Gastroesophageal sphincter (tissue), 4 donors: ENCODE results near the gene INO80E. TPM values are rescaled to one million over a fixed set of nuclear protein-coding genes. Genes with fewer than 3 reads are reported as not detected.
A peak's percentile ranks its signal among the peaks of the same experiment; 100 is the strongest.

ENCODE experiments used
- ATAC-seq: fragments of 150-250 bp; one replicate; pipeline ENCODE4 v1.9.1; 2016; ENCODE audit warnings: mild to moderate bottlenecking, moderate library complexity
- H3K27ac ChIP-seq, 4 donors: fragments of 200-600 bp; sonication (generic) in 3 of 4; 1 replicate in 3 of 4; 2 replicates in 1 of 4; pipeline ENCODE4 v1.5.1; 2016 to 2019
- H3K27me3 ChIP-seq: fragments of 200-600 bp; sonication (generic); one replicate; pipeline ENCODE4 v1.5.1; 2019
- H3K36me3 ChIP-seq, 2 donors: fragments of 200-600 bp; sonication (generic); one replicate each; pipeline ENCODE4 v1.5.1; 2019; ENCODE audit warnings: control low read depth in 1 of 2
- H3K4me1 ChIP-seq, 3 donors: fragments of 200-600 bp; sonication (generic); 1 replicate in 2 of 3; 2 replicates in 1 of 3; pipeline ENCODE4 v1.5.1; 2016 to 2019; ENCODE audit warnings: control low read depth in 2 of 3
- H3K4me3 ChIP-seq, 2 donors: fragments of 200-600 bp; sonication (generic); one replicate each; pipeline ENCODE4 v1.5.1; 2019; ENCODE audit warnings: mild to moderate bottlenecking in 1 of 2, moderate library complexity in 1 of 2
- H3K9me3 ChIP-seq, 3 donors: fragments of 200-600 bp; sonication (generic); one replicate each; pipeline ENCODE4 v1.5.1; 2017 to 2019; ENCODE audit warnings: control low read depth in 2 of 3
- EP300 ChIP-seq: sonication (generic); formaldehyde crosslinking; IDR thresholded peaks from one replicate; pipeline ENCODE4 v1.6.1; 2017; ENCODE audit warnings: antibody characterized with exemption, mild to moderate bottlenecking
- POLR2A ChIP-seq, 2 donors: fragments of 450-650 bp; IDR thresholded peaks; one replicate each; pipeline ENCODE4 v1.6.1; 2017; ENCODE audit warnings: antibody characterized with exemption in 2 of 2, mild to moderate bottlenecking in 2 of 2, moderate library complexity in 1 of 2
- POLR2AphosphoS5 ChIP-seq: sonication (generic); formaldehyde crosslinking; IDR thresholded peaks from one replicate; pipeline ENCODE4 v1.6.1; 2017; ENCODE audit warnings: antibody characterized with exemption
- WGBS, 2 donors: methylation state at CpG; one replicate each; pipeline ENCODE4 v1.1.5; 2018; ENCODE audit warnings: low coverage in 1 of 2; 5-methylcytosine and 5-hydroxymethylcytosine counted together
- total RNA-seq, 4 donors: library from RNA; depleted of rRNA; stranded (reverse); fragments of >200 nt; gene quantifications; one replicate each; pipeline ENCODE4 v1.1.0, GENCODE V29; 2016
- TF ChIP-seq, protein P1 (sequence below), 4 experiments: fragments of 200-600 bp in 2 of 4; fragments of 450-650 bp in 2 of 4; sonication (generic) in 1 of 4; IDR thresholded peaks; one replicate each; pipeline ENCODE4 v1.5.1; 2017 to 2019; ENCODE audit warnings: antibody characterized with exemption in 4 of 4, mild to moderate bottlenecking in 2 of 4, moderate library complexity in 2 of 4

Gene INO80E
- total RNA-seq, 4 donors from 2014 or later, result 40.9 to 82.2 (median 74.4) TPM

DNA sequence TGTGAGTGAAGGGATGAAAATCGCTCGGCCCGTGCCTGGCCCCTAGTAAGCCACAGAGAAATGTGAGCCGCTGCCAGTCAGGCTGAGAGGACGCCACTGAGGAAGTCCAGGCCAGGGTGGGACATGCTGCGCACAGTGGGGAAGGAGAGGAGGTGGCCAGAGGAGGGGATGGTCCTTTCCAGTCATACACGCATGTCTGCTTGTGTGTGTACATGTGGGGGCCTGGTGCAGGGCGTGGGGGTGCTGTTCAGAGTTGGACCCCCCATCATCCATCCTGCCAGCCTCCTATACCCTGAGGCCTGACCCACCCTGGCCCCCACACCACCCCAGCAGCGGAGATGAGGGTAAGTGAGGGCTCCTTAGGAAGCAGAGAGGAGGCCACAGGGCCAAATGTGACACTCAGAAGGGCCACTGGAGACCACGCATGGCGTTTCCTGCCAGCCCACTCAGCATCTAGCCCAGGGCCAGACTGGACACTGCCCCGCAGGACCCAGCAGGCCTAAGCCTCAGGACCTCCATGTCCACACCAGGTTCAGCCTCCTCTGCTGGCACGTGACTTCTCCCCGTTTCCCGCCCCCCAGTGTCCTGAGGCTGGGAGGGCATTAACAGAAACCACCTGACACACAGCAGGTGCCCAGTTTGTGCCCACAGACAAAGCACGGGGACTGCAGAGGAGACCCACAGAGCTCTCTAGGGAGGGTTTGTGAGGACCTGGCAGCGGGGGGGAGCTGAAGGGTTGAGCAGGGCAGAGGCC, 7.8 kb downstream of the INO80E start:
- Histone ChIP-seq H3K9me3 (no peaks in the 10 kb centered on the region), H3K4me1 (peaks cover 0 to 13% (median 6%) of the 10 kb centered on the region in 3 donors), H3K4me3 (no peak overlapping the region), H3K27ac (no peak overlapping the region), H3K27me3 (peaks cover 14% of the 10 kb centered on the region), H3K36me3 (peaks cover 0 to 53% of the 10 kb centered on the region in 2 donors)
- TF ChIP-seq EP300, result no peak
- TF ChIP-seq, protein P1, sequence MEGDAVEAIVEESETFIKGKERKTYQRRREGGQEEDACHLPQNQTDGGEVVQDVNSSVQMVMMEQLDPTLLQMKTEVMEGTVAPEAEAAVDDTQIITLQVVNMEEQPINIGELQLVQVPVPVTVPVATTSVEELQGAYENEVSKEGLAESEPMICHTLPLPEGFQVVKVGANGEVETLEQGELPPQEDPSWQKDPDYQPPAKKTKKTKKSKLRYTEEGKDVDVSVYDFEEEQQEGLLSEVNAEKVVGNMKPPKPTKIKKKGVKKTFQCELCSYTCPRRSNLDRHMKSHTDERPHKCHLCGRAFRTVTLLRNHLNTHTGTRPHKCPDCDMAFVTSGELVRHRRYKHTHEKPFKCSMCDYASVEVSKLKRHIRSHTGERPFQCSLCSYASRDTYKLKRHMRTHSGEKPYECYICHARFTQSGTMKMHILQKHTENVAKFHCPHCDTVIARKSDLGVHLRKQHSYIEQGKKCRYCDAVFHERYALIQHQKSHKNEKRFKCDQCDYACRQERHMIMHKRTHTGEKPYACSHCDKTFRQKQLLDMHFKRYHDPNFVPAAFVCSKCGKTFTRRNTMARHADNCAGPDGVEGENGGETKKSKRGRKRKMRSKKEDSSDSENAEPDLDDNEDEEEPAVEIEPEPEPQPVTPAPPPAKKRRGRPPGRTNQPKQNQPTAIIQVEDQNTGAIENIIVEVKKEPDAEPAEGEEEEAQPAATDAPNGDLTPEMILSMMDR (IDR thresholded peaks at IDR 0.05), result no peak
- TF ChIP-seq POLR2AphosphoS5, result no peak
- TF ChIP-seq POLR2A (IDR thresholded peaks at IDR 0.05), result no peak
- no peak for ATAC-seq
- 67 to 80% methylated on average over 1 to 4 of the region's 17 CpGs for WGBS, 2 donors

DNA sequence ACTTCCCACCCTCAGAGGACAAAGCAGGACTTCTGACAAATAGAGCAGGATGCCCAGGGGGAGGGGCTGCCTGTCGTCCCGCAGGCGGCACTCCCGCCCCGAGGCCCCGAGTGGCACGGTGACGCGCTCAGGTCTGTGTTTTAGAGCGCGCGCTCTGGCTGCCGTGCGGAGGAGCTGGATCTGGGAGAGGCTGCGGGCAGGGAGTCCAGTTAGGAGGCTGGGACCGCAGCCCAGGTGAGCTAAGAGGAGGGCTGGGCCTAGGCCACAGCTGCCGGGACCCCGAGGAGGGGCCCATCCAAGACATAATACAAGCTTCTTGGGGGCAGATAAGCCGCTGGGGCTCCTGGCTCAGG, 8.4 kb downstream of the INO80E start:
- ATAC-seq, result no peak
- Histone ChIP-seq H3K36me3 (peaks cover 0 to 47% of the 10 kb centered on the region in 2 donors), H3K9me3 (no peaks in the 10 kb centered on the region)

DNA sequence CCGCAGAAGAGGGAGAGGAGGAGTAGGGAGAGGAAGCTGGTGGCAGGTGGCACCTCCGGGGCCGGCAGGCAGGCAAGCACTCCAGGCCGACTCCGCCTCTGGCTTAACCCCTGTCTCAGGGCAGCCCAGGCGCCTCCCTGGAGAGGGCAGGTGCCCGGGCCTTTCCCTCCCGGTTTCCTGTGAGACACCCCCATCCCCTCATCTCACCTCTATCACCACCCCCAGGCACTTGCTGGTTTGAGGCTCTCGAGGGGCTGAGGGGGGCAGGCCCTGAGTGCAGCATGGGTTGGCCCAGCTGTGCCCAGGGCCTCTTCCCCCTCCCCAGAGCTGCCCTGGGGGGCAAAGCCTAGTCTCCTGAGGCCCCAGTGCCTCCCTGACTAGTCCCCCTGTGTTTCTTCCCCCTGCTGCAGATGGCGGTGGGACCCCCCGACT, 8.8 kb downstream of the INO80E start:
- Histone ChIP-seq H3K36me3 (peaks cover 0 to 43% of the 10 kb centered on the region in 2 donors), H3K27me3 (peaks cover 24% of the 10 kb centered on the region), H3K4me3 (no peak overlapping the region), H3K9me3 (no peaks in the 10 kb centered on the region), H3K27ac (no peak overlapping the region), H3K4me1 (peaks cover 0 to 14% (median 6%) of the 10 kb centered on the region in 3 donors)
- 50% methylated on average over 2 of the region's 11 CpGs; no CpG with 5 or more reads in 1 of the 2 donors for WGBS, 2 donors
- no peak for ATAC-seq
- no peak for TF ChIP-seq EP300
- no peak for TF ChIP-seq POLR2AphosphoS5
- TF ChIP-seq, protein P1 (IDR thresholded peaks at IDR 0.05), result no peak
- TF ChIP-seq POLR2A (IDR thresholded peaks at IDR 0.05), result no peak

More for the DNA sequence above, 8.4 kb downstream of the INO80E start:
- 93% methylated on average over 3 of the region's 19 CpGs; no CpG with 5 or more reads in 1 of the 2 donors for WGBS, 2 donors
- H3K27me3 ChIP-seq, result peaks cover 20% of the 10 kb centered on the region
- H3K4me3 ChIP-seq, result no peak overlapping the region
- no peak overlapping the region for H3K27ac ChIP-seq
- TF ChIP-seq POLR2A (IDR thresholded peaks at IDR 0.05) (no peak), POLR2AphosphoS5 (no peak), EP300 (no peak)
- TF ChIP-seq, protein P1 (IDR thresholded peaks at IDR 0.05), result no peak
- peaks cover 0 to 13% (median 6%) of the 10 kb centered on the region in 3 donors for H3K4me1 ChIP-seq

- H3K36me3 ChIP-seq, result peaks cover 0 to 36% of the 10 kb centered on the region in 2 donors
- TF ChIP-seq, protein P1 (IDR thresholded peaks at IDR 0.05), result peak in 3 of 4 experiments; percentile 73 to 91 (median 79)
- no peak for TF ChIP-seq POLR2AphosphoS5
- no peak for TF ChIP-seq EP300
- no peak for TF ChIP-seq POLR2A (IDR thresholded peaks at IDR 0.05)
- 35% methylated on average over 8 of the region's 35 CpGs; no CpG with 5 or more reads in 1 of the 2 donors for WGBS, 2 donors
- H3K9me3 ChIP-seq, result no peaks in the 10 kb centered on the region
- no peak overlapping the region for H3K27ac ChIP-seq
- peaks cover 0 to 21% (median 7%) of the 10 kb centered on the region in 3 donors for H3K4me1 ChIP-seq
- H3K27me3 ChIP-seq, result peaks cover 31% of the 10 kb centered on the region
- no peak overlapping the region for H3K4me3 ChIP-seq
- peak; percentile 54 for ATAC-seq
Observed at GRCh38 chr16:30005341-30006094, 9.5 kb downstream of the INO80E start.
